Amniotic epithelial cell (primary cell): ENCODE data around the gene PRPF6.

Experiments
- DNase-seq: peaks from one replicate; pipeline ENCODE4 v3.0.0-alpha.2; 2010; ENCODE audit warnings: low read depth

Gene PRPF6

GRCh38 chr20:64077541-64077875, 96.6 kb downstream of the PRPF6 start:
- DNase-seq = no peak

GRCh38 chr20:64077876-64078551, 97.1 kb downstream of the PRPF6 start:
- no peak for DNase-seq

GRCh38 chr20:64078934-64079272, 98.0 kb downstream of the PRPF6 start:
- no peak for DNase-seq

- DNase-seq = peak; percentile 25
Observed at GRCh38 chr20:64079273-64080012, 98.5 kb downstream of the PRPF6 start, which contains the start of gene RGS19. Gene RGS19, minus strand, starts transcription at chr20:64079518. Its CDS starts 2,632 bp downstream, at chr20:64076886.

GRCh38 chr20:64080013-64080812, 99.3 kb downstream of the PRPF6 start, which contains the start of gene OPRL1:
Gene OPRL1, plus strand, starts transcription at chr20:64080082. Its CDS starts 12,639 bp downstream, at chr20:64092721.
- no peak for DNase-seq

GRCh38 chr20:64080813-64081623, 100.1 kb downstream of the PRPF6 start:
- no peak for DNase-seq

GRCh38 chr20:64081624-64081964, 100.7 kb downstream of the PRPF6 start:
- no peak for DNase-seq

- no peak for DNase-seq
Observed at GRCh38 chr20:64082126-64082731, 101.3 kb downstream of the PRPF6 start.
